ENCODE results near the gene P2RX6.

- TF ChIP-seq CTCF (conservative IDR thresholded peaks at IDR 0.05; ENCODE audit: low read depth, low read length) (no peak), RAD21 (IDR thresholded peaks at IDR 0.05; ENCODE audit: low read length) (no peak)
These were observed 27.6 kb upstream of the P2RX6 start for GRCh38 chr22:20987375-20987774.
